GM12892 (cell line): ENCODE measurements around the gene SCAF11.
A peak's percentile ranks its signal among the peaks of the same experiment; 100 is the strongest.

Experiments used
- DNase-seq: peaks from one replicate; pipeline ENCODE4 v3.0.0; 2011; ENCODE audit not compliant: insufficient read length
- FAIRE-seq: peaks from 2 replicates; lab custom pipeline; 2011; peaks lifted over from hg19 to GRCh38; lab: Jason Lieb, UNC
- POLR2A ChIP-seq: IDR thresholded peaks from 2 replicates; pipeline ENCODE4 v1.6.1; 2011; ENCODE audit warnings: low read depth, low read length, control low read depth
- POLR2AphosphoS5 ChIP-seq: IDR thresholded peaks from 2 replicates; pipeline ENCODE4 v1.6.1; 2011; ENCODE audit warnings: low read depth, low read length, control low read depth
- TAF1 ChIP-seq: IDR thresholded peaks from 2 replicates; pipeline ENCODE4 v1.6.1; 2011; ENCODE audit warnings: low read depth, mild to moderate bottlenecking, control low read depth, low read length, borderline replicate concordance

Gene SCAF11

DNA sequence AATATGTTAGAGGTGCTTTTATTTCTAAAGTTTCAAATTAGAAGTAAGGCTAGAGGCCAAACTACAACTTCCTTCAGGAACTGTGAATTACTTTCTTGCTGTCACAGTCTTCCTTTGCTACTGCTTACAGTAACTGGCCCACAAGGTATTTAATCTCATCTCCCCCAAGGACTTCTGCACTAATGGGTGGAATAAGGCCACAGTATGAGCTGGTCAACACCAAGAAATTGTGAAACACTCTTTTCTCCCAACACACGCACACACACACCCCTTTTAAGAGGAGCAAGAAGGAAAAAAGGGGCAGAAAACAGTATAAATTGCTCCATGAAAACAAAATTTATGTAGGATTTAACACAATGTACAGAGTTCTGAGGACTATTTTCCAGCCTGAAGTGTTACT is 45.6 kb downstream of the SCAF11 start:
- no peak for FAIRE-seq
- no peak for DNase-seq
- TF ChIP-seq TAF1 (no peak), POLR2AphosphoS5 (no peak), POLR2A (no peak)

DNA sequence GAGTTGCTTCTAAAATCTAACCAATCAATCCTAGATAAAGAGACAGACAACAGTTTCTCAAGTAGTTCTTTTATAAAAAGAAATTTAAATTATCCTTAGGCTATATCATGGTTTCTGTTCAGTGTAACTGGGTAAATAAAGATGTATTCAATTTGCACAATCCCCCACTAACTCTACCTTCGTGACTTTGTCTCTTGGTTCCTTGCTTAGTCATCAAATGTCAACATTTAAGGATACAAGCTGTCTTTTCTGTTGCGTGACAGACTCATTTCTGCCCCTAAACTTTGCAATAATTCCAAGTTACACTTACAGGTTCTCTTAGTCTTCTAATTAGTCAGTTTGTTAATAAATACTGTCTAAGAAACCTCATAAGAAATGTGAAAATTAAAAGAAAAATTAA is 50.6 kb downstream of the SCAF11 start:
- TF ChIP-seq POLR2A (no peak), POLR2AphosphoS5 (no peak), TAF1 (no peak)
- no peak for FAIRE-seq
- no peak for DNase-seq

DNA sequence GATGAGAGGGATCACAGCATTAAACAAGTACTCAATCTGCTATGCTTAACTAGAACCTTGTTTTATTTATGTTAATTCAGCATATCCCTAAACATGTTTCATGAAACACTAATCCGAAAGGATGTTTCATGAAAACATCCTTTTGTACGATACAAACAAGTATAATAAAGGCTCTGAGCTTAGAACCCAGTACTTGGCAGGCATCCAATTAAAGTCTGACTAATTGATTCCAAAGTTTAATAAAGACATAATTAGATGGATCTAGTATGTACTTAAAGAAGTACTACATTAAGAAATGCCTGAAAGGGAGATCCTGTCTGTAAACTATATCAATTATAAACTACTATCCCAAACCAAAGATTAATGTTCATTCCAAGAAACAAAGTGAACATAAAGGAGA is 51.8 kb downstream of the SCAF11 start:
- no peak for FAIRE-seq
- no peak for DNase-seq
- TF ChIP-seq POLR2AphosphoS5 (no peak), POLR2A (no peak), TAF1 (no peak)

DNA sequence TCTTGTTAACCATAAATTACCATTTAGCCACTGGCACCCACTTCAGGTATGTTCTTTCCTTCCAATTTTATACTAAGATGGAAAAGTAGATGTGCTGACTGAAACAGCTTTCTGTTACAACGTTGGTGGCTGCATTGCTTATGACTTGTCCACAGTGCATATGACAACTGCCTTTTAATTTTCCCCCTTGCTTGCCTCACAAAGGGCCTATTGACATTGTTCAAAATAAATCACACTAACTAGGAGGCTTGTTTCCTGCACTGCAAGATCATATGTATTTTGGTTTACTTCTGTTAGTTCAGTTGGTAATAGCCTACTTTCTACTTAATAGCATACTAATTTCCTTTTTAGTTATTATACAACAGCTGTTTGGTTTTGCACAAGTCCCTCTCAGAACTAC is 55.4 kb downstream of the SCAF11 start:
- DNase-seq (no peak), FAIRE-seq (no peak)
- TF ChIP-seq POLR2A (no peak), TAF1 (no peak), POLR2AphosphoS5 (no peak)

DNA sequence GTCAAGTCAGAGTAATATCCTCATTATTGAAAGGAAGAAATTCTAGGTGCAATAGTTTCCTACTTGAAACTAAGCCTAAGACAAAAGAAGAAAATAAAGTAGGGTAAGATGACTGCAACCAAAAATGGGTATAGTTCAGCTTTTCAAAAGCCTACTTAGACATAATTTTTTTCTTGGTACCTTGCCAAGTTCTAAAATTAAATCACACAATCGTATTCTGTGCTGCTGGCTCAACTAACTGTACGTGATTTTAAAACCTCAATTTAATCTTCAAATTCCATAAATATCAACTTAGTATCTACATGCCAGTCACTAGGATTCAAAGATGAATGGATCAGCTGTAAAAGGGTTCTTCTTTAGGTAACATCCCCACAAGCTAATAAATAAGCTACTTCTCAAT is 56.9 kb downstream of the SCAF11 start:
- no peak for DNase-seq
- FAIRE-seq: no peak
- TF ChIP-seq POLR2AphosphoS5: no peak
- no peak for TF ChIP-seq TAF1
- no peak for TF ChIP-seq POLR2A

DNA sequence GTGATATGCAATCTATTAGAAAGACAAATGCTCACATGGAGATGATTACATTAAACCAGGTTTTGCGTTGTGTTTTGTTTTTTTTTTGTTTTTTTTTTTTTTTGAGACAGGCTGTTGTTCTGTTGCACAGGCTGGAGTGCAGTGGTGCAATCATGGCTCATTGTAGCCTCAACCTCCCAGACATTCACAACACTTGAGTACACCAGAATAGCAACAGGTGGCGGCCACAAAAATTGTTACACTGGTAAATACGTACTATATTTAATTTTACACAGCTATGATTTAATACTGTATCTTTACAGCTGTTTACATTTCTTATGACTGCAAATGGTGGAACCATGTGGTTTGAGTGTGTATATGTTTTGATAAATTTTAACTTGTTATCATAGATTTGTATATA is 60.0 kb downstream of the SCAF11 start:
- no peak for TF ChIP-seq POLR2A
- TF ChIP-seq POLR2AphosphoS5: no peak
- TF ChIP-seq TAF1: no peak
- DNase-seq: no peak
- no peak for FAIRE-seq

DNA sequence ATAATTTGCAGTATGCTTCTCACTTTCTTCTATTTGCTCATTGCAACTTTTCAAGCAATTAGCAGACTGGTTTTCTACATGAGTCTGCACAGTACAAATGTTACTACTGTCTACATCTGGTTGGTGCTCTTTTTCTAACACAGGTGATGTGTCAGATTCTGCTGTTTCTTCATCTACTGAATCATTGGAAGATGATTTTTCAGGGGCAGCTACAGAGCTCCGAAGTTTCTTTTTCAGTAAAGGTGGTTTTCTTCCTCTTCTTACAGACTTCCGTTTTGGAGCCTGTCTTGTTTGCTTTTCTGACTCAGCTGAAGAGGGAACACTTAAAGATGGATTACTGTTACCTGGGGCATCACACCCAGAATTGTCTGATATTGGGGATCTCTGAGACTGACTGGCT is 62.1 kb downstream of the SCAF11 start:
- no peak for TF ChIP-seq POLR2A
- no peak for TF ChIP-seq POLR2AphosphoS5
- no peak for TF ChIP-seq TAF1
- peak; percentile 79 for FAIRE-seq
- no peak for DNase-seq

DNA sequence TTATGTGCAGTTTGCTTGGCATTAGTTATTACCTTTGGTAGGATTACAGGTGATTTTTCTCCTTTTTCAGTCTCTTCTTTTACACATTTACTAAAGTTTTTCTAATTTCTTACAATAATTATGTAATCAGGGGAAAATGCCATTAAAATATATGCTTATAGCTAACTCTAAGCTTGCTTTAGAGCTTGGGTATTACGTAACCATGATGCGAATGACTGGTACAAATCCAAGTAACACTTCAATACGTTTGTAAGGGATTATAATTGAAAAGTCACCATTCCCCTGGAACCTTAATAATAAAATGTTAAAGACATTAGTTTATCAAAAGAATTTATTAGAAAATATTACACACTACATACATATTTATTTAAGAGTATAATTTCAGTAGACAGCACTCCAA is 71.6 kb downstream of the SCAF11 start:
- no peak for DNase-seq
- FAIRE-seq: no peak
- TF ChIP-seq POLR2AphosphoS5 (no peak), POLR2A (no peak), TAF1 (no peak)

DNA sequence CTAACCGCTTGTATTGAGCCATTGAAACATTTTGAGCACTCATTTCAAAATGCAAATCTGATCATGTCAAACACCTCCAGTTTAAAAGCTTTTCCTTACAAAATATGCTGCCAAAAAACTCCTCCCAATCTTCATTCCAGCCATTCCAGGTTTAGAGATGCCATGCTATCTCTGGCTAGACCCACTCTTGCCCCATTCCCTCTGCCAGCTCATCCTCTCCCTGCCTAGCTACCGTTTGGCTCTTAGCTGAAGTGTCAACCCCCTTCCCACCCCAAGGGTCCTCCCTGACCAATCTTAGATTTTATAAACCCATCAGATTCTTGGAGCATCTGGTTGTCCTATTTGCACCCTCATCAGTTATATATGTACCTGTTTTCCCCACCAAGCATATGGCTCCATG is 75.0 kb downstream of the SCAF11 start:
- FAIRE-seq: no peak
- no peak for TF ChIP-seq TAF1
- TF ChIP-seq POLR2A: peak; percentile 41
- TF ChIP-seq POLR2AphosphoS5: no peak

DNA sequence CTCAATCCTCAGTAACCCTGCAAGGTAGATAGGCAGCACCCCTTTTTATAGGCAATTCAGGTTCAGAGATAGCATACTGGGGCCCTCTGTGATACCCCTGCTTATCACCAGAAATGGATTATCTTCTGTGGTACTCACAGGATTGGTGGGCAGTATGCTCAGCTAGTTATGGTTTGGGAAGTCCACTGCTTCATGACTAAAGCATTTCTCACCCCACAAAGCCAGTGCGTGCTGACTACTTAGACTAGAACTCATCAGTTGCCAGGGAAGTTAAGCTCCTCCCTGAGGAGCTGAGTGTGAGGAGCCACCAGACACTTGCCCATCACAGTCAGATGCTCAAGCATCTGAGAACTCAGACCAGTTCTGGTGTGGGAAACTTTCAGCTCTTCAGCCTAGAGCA is 76.3 kb downstream of the SCAF11 start:
- no peak for FAIRE-seq
- peak; percentile 31; the same call in 1 of the 2 replicates for TF ChIP-seq POLR2A
- no peak for TF ChIP-seq TAF1
- TF ChIP-seq POLR2AphosphoS5: no peak
- no peak for DNase-seq

More for the DNA sequence above, 75.0 kb downstream of the SCAF11 start:
- DNase-seq: no peak

DNA sequence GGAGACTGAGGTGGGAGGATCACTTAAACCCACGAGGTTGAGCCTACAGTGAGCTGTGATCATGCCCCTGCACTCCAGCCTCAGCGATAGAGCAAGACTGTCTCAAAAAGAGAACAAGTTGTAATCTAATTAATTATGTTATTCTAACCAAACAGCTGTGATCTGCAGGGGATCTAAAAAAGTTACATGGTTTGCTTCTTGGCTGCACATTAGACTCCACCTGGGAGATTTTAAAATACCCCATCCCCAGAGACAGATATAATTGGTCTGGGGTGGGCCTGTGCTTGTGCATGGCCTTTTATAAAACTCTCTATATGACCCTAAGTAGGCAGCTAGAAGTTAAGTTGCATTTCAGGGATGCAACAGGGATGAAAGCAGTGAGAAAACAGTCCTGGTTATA is 76.7 kb downstream of the SCAF11 start:
- DNase-seq (no peak), FAIRE-seq (no peak)
- no peak for TF ChIP-seq POLR2A
- TF ChIP-seq POLR2AphosphoS5: no peak
- TF ChIP-seq TAF1: no peak

DNA sequence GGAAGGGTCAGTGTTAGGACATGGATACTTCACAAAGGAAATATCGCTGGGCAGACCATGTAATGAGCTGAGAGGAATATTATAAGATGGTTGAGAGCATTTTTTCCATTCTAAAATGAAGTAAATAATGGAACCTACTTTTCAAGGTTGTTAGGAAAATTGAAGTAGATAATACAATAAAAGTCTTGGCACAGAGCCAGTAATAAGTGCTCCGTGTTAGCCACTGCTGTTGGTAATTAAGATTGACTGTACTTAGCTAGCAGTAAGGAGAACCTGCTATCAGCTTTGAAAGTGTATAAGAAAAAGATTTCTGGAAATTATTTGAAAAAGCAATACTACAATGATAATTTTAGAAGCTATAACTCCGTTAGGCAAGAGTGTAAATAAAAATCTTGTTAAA is 77.6 kb downstream of the SCAF11 start:
- no peak for DNase-seq
- no peak for FAIRE-seq
- TF ChIP-seq POLR2AphosphoS5 (no peak), TAF1 (no peak), POLR2A (no peak)

DNA sequence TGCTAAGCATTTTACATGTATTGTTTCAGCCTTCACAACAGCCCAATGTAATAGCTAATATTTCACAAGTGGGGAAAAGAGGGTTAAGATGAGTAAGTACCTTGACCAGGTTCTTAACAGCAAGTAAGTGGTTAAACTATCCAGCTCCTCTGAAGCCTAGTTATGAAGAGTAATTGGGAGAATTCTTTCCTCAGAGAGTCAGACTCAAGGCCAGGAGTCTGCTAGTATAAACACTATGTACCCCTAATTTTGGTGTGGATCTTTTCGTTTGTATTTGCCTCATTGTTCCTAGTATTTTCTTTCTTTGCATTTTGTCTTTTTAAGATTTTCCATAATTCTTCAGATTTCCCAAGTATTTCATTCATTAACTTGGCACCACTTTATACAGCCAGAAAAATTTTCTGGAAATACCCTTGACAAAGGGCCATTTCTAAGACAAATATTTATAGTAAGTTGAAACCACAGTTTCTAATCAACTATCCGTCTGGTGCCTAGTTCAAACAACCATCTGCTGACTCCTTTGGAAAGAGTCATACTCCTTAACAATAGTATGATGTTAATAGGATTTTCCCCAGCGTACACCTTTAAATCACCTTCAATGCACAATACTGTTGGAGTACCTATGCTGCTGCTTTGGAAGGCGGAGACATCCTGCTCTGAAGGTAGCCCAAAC is 81.2 kb downstream of the SCAF11 start:
- no peak for FAIRE-seq
- DNase-seq: no peak
- TF ChIP-seq TAF1: no peak
- no peak for TF ChIP-seq POLR2AphosphoS5
- no peak for TF ChIP-seq POLR2A
